ENCODE data around the gene NDUFC2. TPM values are rescaled to one million over a fixed set of nuclear protein-coding genes. Genes with fewer than 3 reads are reported as not detected.

Gene NDUFC2
- total and polyA plus RNA-seq, 2 of the 8 experiments (the other 6 are each of a cell fraction or from before 2014, with no cell fraction given), result 216 to 356 TPM

DNA sequence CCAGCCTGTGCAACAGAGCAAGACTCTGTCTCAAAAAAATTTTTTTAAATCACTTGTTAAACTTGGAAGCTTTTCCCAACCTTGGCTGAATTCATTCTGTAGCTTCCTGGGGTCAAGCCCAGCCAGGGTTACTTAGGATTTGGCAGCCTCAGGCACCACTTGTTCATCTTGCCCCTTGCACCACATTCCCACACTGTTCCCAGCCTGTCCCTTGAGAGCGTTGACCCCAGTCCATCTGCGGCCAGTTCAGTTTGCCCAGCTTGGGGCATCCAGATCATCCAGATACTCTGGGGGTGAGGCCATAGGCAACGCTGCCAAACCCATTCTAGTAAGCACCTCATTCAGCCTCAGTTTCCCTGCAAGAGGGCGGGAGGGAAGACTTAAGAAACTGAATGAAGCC lies 24.7 kb downstream of the NDUFC2 start:
- Histone ChIP-seq H2BK15ac (ENCODE audit: low read length) (no peak overlapping the region), H3K27ac (ENCODE audit: low read depth, low read length) (no peak overlapping the region), H3K56ac (replicated peaks; ENCODE audit: insufficient read length, low read depth, low read length) (no peak overlapping the region), H3K79me1 (ENCODE audit: low read depth, low read length) (no peaks in the 10 kb centered on the region), H3K79me2 (ENCODE audit: control insufficient read depth in 1 of 2, insufficient read depth in 2 of 2, low read length in 2 of 2) (no peaks in the 10 kb centered on the region), H2BK120ac (replicated peaks; ENCODE audit: low read depth, low read length) (no peak overlapping the region), H3K23ac (ENCODE audit: insufficient read length) (no peak overlapping the region), H3K18ac (ENCODE audit: extremely low read depth, low read length) (no peak overlapping the region), H2BK20ac (ENCODE audit: low read length) (no peak overlapping the region), H4K8ac (ENCODE audit: extremely low read depth, insufficient read depth, low read length) (no peak overlapping the region), H3K9ac (replicated peaks in 1 of 4; ENCODE audit: extremely low read depth in 1 of 4, low read depth in 3 of 4, low read length in 3 of 4) (no peak overlapping the region), H4K5ac (ENCODE audit: insufficient read length, low read depth, low read length) (no peak overlapping the region), H3K4ac (replicated peaks; ENCODE audit: insufficient read length, low read depth, low read length) (no peak overlapping the region), H3K4me2 (ENCODE audit: insufficient read depth in 1 of 2, low read depth in 2 of 2, low read length in 2 of 2) (no peak overlapping the region), H2AK5ac (ENCODE audit: low read depth, low read length) (no peak overlapping the region), H3K36me3 (ENCODE audit: control insufficient read depth in 2 of 4, insufficient read depth in 4 of 4, low read length in 3 of 4) (no peaks in the 10 kb centered on the region), H2BK5ac (ENCODE audit: low read depth, low read length) (no peak overlapping the region), H3K27me3 (replicated peaks in 1 of 4; ENCODE audit: control insufficient read depth in 3 of 4, extremely low read depth in 1 of 4, insufficient read depth in 3 of 4, low read length in 3 of 4) (no peaks in the 10 kb centered on the region), H3K23me2 (ENCODE audit: low read depth, low read length) (no peaks in the 10 kb centered on the region), H4K91ac (replicated peaks; ENCODE audit: insufficient read length, low read length) (no peak overlapping the region), H2BK12ac (ENCODE audit: low read depth, low read length) (no peak overlapping the region), H3K4me3 (ENCODE audit: extremely low read depth in 1 of 4, insufficient read depth in 2 of 4, low read depth in 3 of 4, low read length in 4 of 4) (no peak overlapping the region), H3K4me1 (replicated peaks in 1 of 4; ENCODE audit: control insufficient read depth in 3 of 4, insufficient read depth in 4 of 4, low read length in 3 of 4) (peaks cover 0 to 3% (median 0%) of the 10 kb centered on the region in 4 experiments; a peak in 3 of 7 replicates), H3K9me3 (ENCODE audit: insufficient read depth in 2 of 2, low read depth in 1 of 2, low read length in 1 of 2) (no peaks in the 10 kb centered on the region), H2AFZ (ENCODE audit: low read length) (no peak overlapping the region), H3K14ac (ENCODE audit: insufficient read length) (no peak overlapping the region), H4K20me1 (replicated peaks in 1 of 2; ENCODE audit: control insufficient read depth in 1 of 2, insufficient read depth in 2 of 2, low read length in 2 of 2) (no peaks in the 10 kb centered on the region)
- ChIA-PET POLR2A (ENCODE audit: partially characterized antibody) (interaction anchor here (0.5 to 2.0 kb wide), 8 partner anchors 8 to 529 kb away, joined by 3 to 6 read pairs (median 3); partner anchors contain the start of gene NDUFC2), CTCF (ENCODE audit: partially characterized antibody) (interaction anchor here (0.6 to 5.2 kb wide), 5 partner anchors 10 to 531 kb away, joined by 3 to 29 read pairs (median 4); no protein-coding TSS in a partner anchor)
- DNase-seq (ENCODE audit: low read depth in 1 of 2, low spot score in 2 of 2) (no peak), FAIRE-seq (no peak)
- 88% methylated on average over 4 of the region's 4 CpGs; no CpG with 5 or more reads in 1 of the 2 experiments for WGBS, 2 experiments (ENCODE audit: extremely low coverage in 1 of 2, insufficient coverage in 1 of 2, insufficient read length in 1 of 2, insufficient replicate concordance in 2 of 2, low coverage in 1 of 2, low lambda C conversion rate in 2 of 2, missing lambda C conversion rate in 1 of 2)
- TF ChIP-seq BRCA1 (IDR thresholded peaks at IDR 0.05; ENCODE audit: low read depth, low read length), result no peak
- TF ChIP-seq SAP30 (IDR thresholded peaks at IDR 0.05; ENCODE audit: insufficient read depth, insufficient replicate concordance, low read length), result no peak
- TF ChIP-seq CHD2 (IDR thresholded peaks at IDR 0.05; ENCODE audit: low read length), result no peak
- TF ChIP-seq, protein P1, sequence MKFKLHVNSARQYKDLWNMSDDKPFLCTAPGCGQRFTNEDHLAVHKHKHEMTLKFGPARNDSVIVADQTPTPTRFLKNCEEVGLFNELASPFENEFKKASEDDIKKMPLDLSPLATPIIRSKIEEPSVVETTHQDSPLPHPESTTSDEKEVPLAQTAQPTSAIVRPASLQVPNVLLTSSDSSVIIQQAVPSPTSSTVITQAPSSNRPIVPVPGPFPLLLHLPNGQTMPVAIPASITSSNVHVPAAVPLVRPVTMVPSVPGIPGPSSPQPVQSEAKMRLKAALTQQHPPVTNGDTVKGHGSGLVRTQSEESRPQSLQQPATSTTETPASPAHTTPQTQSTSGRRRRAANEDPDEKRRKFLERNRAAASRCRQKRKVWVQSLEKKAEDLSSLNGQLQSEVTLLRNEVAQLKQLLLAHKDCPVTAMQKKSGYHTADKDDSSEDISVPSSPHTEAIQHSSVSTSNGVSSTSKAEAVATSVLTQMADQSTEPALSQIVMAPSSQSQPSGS (IDR thresholded peaks at IDR 0.05; ENCODE audit: low read length), result no peak
- TF ChIP-seq KDM1A (IDR thresholded peaks at IDR 0.05; ENCODE audit: borderline replicate concordance, low read length), result no peak
- TF ChIP-seq KDM4A (IDR thresholded peaks at IDR 0.05; ENCODE audit: low read depth, low read length, severe bottlenecking), result no peak
- no peak for TF ChIP-seq CREB1 (IDR thresholded peaks at IDR 0.05)
- TF ChIP-seq CBX8 (IDR thresholded peaks at IDR 0.05; ENCODE audit: borderline replicate concordance, low read depth, low read length), result no peak
- no peak for TF ChIP-seq CBX5 (IDR thresholded peaks at IDR 0.05; ENCODE audit: low read depth, low read length)
- TF ChIP-seq RNF2 (IDR thresholded peaks at IDR 0.05; ENCODE audit: borderline replicate concordance, low read depth, low read length, missing control alignments, poor library complexity, severe bottlenecking), result no peak
- no peak for TF ChIP-seq GABPA (IDR thresholded peaks at IDR 0.05; ENCODE audit: borderline replicate concordance, insufficient read depth, low read length)

Measured in H1 (cell line).